Measurements from ENCODE around the gene ANXA11. TPM values are rescaled to one million over a fixed set of nuclear protein-coding genes. Genes with fewer than 3 reads are reported as not detected.
A peak's percentile ranks its signal among the peaks of the same experiment; 100 is the strongest.
"Not testable (repeated sequence)": the region's sequence is repeated elsewhere in the genome, so short reads cannot be mapped to it uniquely, and the experiment has no call there.

ANXA11 gene
- 100 to 1,000 TPM; 134 to 247 (median 219) TPM for total RNA-seq

DNA sequence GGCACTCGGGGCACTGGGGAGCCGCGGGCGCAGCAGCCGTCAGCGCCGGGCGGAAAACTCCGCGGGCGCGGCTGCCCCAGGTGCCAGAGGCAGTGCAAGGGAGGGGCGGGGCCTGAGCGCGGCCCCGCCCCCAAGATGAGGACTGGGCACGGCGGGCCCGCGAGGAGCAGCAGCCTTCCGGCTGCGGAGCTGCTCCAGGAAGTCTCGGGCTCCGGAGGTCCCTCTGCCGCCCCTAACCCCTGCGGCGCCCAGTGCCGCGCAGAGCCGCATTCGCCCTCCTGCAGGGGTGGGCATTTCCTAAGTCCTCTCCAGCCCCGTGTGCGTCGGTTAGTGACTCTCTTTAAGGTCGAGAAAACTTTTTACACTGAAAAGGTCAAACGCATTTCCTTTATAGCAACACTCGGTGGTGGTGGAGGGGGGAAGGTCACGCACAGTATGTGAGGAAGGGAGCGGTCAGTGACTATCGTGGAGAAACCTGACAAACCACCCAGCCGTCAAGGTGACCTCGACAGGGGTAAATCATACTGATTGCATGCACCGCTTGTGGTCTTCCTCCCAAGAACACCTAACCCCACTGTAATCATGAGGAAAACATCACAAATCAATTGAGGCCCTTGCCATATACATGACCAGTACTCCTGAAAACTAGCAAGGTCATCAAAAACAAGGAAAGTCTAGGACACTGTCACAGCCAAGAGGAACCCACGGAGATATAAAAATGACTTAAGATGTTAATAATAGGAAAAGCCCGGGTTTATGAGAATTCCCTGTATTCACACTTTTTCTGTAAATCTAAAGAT is at the start of gene ANXA11:
Gene ANXA11 (minus strand): TSS at position 61 of the 800 bp plus-strand sequence. CDS start 32,676 bp downstream, outside the sequence.
- Histone ChIP-seq H3K27me3 (no peaks in the 10 kb centered on the region), H3K9me3 (no peaks in the 10 kb centered on the region), H3K36me3 (no peaks in the 10 kb centered on the region), H3K27ac (peak within 1 kb of the TSS; percentile 99 to 100 (median 100)), H3K4me1 (peaks cover 26 to 67% (median 54%) of the 10 kb centered on the region in 4 donors), H3K4me3 (peak within 1 kb of the TSS; percentile 86 to 96 (median 90))
- peak; percentile 92 for DNase-seq
- 5 to 31% methylated on average over 2 to 21 of the region's 45 CpGs for WGBS, 2 donors (ENCODE audit: low coverage in 1 of 2)
- intact Hi-C loops (cut with DNase I; ENCODE audit: low total_unique reads) (loop anchor here (5.0 kb wide), 1 partner anchor 48 kb away; no protein-coding TSS in a partner anchor), in situ Hi-C loops (cut with MboI; ENCODE audit: low pct_ligation_motif_present in 1 of 4, low pct_unique_long_range_greater_than_20kb in 1 of 4, low sequenced_read_pairs in 3 of 4) (loop anchor here in 2 of 4 donors (25.0 kb wide), 2 partner anchors 143 to 843 kb away; no protein-coding TSS in a partner anchor)
- TF ChIP-seq, protein P1, sequence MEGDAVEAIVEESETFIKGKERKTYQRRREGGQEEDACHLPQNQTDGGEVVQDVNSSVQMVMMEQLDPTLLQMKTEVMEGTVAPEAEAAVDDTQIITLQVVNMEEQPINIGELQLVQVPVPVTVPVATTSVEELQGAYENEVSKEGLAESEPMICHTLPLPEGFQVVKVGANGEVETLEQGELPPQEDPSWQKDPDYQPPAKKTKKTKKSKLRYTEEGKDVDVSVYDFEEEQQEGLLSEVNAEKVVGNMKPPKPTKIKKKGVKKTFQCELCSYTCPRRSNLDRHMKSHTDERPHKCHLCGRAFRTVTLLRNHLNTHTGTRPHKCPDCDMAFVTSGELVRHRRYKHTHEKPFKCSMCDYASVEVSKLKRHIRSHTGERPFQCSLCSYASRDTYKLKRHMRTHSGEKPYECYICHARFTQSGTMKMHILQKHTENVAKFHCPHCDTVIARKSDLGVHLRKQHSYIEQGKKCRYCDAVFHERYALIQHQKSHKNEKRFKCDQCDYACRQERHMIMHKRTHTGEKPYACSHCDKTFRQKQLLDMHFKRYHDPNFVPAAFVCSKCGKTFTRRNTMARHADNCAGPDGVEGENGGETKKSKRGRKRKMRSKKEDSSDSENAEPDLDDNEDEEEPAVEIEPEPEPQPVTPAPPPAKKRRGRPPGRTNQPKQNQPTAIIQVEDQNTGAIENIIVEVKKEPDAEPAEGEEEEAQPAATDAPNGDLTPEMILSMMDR (IDR thresholded peaks at IDR 0.05): peak in 2 of 5 experiments; percentile 11 to 26
- TF ChIP-seq POLR2A (IDR thresholded peaks at IDR 0.05) (peak; percentile 99), EP300 (IDR thresholded peaks at IDR 0.05; ENCODE audit: low read depth) (no peak), POLR2AphosphoS5 (IDR thresholded peaks at IDR 0.05) (peak; percentile 93 to 97 (median 96))

DNA sequence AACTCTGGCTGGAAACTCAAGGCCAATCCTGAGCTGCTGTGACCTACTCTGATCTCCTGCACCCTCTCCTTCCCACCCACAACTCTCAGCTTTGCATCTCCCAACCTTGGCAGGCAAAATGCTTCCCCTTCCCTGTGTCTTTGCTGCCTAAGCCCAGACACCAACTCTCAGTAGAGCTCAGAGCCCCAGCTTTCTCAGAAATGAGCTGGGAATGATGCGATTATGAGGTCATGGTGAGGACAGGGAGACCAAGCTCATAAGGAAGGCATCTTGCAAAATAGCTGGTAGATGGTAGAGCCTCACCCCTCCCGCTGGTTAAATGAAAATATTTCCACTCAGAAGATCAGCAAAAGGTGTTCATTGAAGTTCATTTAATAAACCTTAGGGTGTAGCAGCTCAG is 49.4 kb upstream of the ANXA11 start:
- H3K36me3 ChIP-seq; H3K4me1 ChIP-seq; H3K27me3 ChIP-seq; H3K27ac ChIP-seq; DNase-seq; H3K9me3 ChIP-seq; intact Hi-C loops (cut with DNase I; ENCODE audit: low total_unique reads); H3K4me3 ChIP-seq: not testable (repeated sequence)
- in situ Hi-C loops (cut with MboI; ENCODE audit: low pct_ligation_motif_present in 1 of 4, low pct_unique_long_range_greater_than_20kb in 1 of 4, low sequenced_read_pairs in 3 of 4): loop anchor here in 1 of 4 donors (25.0 kb wide), 1 partner anchor 692 kb away; the partner anchor contains the start of gene SFTPA2
- no CpG with 5 or more reads among the region's 2 CpGs for WGBS, 2 donors (ENCODE audit: low coverage in 1 of 2)

DNA sequence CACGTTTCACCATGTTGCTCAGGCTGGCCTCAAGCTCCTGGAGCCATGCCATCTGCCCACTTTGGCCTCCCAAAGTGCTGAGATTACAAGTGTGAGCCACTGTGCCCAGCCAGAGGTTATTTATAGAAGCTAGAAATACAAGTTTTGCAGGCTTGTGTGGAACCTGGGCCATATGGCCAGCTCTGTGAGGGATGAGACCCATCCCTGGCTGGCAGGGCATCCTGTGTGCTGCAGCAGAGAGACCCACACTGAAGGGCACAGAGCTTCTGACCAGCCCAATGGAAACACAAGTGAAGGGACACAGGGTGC is 48.6 kb upstream of the ANXA11 start:
- H3K9me3 ChIP-seq; H3K4me1 ChIP-seq; DNase-seq; H3K36me3 ChIP-seq; H3K27me3 ChIP-seq; H3K27ac ChIP-seq; intact Hi-C loops (cut with DNase I; ENCODE audit: low total_unique reads); H3K4me3 ChIP-seq: not testable (repeated sequence)
- in situ Hi-C loops (cut with MboI; ENCODE audit: low pct_ligation_motif_present in 1 of 4, low pct_unique_long_range_greater_than_20kb in 1 of 4, low sequenced_read_pairs in 3 of 4): loop anchor here in 1 of 4 donors (25.0 kb wide), 1 partner anchor 692 kb away; the partner anchor contains the start of gene SFTPA2
- 27% methylated on average over 1 of the region's 1 CpG; no CpG with 5 or more reads in 1 of the 2 donors for WGBS, 2 donors (ENCODE audit: low coverage in 1 of 2)

GRCh38 chr10:80253266-80253962 is 48.1 kb upstream of the ANXA11 start:
- Histone ChIP-seq H3K36me3 (no peaks in the 10 kb centered on the region), H3K27ac (no peak overlapping the region), H3K9me3 (no peaks in the 10 kb centered on the region), H3K4me1 (no peaks in the 10 kb centered on the region), H3K4me3 (no peak overlapping the region), H3K27me3 (no peaks in the 10 kb centered on the region)
- TF ChIP-seq, protein P1 (IDR thresholded peaks at IDR 0.05): no peak
- TF ChIP-seq POLR2AphosphoS5 (IDR thresholded peaks at IDR 0.05): no peak
- TF ChIP-seq POLR2A (IDR thresholded peaks at IDR 0.05): no peak
- no peak for TF ChIP-seq EP300 (IDR thresholded peaks at IDR 0.05; ENCODE audit: low read depth)
- 48 to 54% methylated on average over 2 to 5 of the region's 5 CpGs for WGBS, 2 donors (ENCODE audit: low coverage in 1 of 2)
- no peak for DNase-seq
- in situ Hi-C loops (cut with MboI; ENCODE audit: low pct_ligation_motif_present in 1 of 4, low pct_unique_long_range_greater_than_20kb in 1 of 4, low sequenced_read_pairs in 3 of 4) (loop anchor here in 1 of 4 donors (25.0 kb wide), 1 partner anchor 691 kb away; the partner anchor contains the start of gene SFTPA2), intact Hi-C loops (cut with DNase I; ENCODE audit: low total_unique reads) (no loop called here)

- H3K9me3 ChIP-seq: no peaks in the 10 kb centered on the region
- no peaks in the 10 kb centered on the region for H3K36me3 ChIP-seq
- TF ChIP-seq EP300 (IDR thresholded peaks at IDR 0.05; ENCODE audit: low read depth) (no peak), POLR2A (IDR thresholded peaks at IDR 0.05) (no peak)
- TF ChIP-seq, protein P1 (IDR thresholded peaks at IDR 0.05): no peak
- no peak overlapping the region for H3K4me3 ChIP-seq
- WGBS, 2 donors (ENCODE audit: low coverage in 1 of 2): 75 to 88% methylated on average over 8 to 12 of the region's 12 CpGs
- no peaks in the 10 kb centered on the region for H3K4me1 ChIP-seq
- H3K27ac ChIP-seq: no peak overlapping the region
- DNase-seq: no peak
- H3K27me3 ChIP-seq: no peaks in the 10 kb centered on the region
- in situ Hi-C loops (cut with MboI; ENCODE audit: low pct_ligation_motif_present in 1 of 4, low pct_unique_long_range_greater_than_20kb in 1 of 4, low sequenced_read_pairs in 3 of 4): loop anchor here in 1 of 4 donors (25.0 kb wide), 1 partner anchor 690 kb away; the partner anchor contains the start of gene SFTPA2
- intact Hi-C loops (cut with DNase I; ENCODE audit: low total_unique reads): no loop called here
Measured at GRCh38 chr10:80252296-80252887, 47.1 kb upstream of the ANXA11 start.

- 86% methylated on average over 3 of the region's 4 CpGs; no CpG with 5 or more reads in 1 of the 2 donors for WGBS, 2 donors (ENCODE audit: low coverage in 1 of 2)
- in situ Hi-C loops (cut with MboI; ENCODE audit: low pct_ligation_motif_present in 1 of 4, low pct_unique_long_range_greater_than_20kb in 1 of 4, low sequenced_read_pairs in 3 of 4): loop anchor here in 1 of 4 donors (25.0 kb wide), 1 partner anchor 689 kb away; the partner anchor contains the start of gene SFTPA2
- H3K4me3 ChIP-seq; H3K27ac ChIP-seq; intact Hi-C loops (cut with DNase I; ENCODE audit: low total_unique reads); H3K36me3 ChIP-seq; H3K4me1 ChIP-seq; H3K9me3 ChIP-seq; DNase-seq; H3K27me3 ChIP-seq: not testable (repeated sequence)
Measured at GRCh38 chr10:80251703-80252280, 46.5 kb upstream of the ANXA11 start.
